Measurements from ENCODE around the gene ZSWIM8. TPM values are rescaled to one million over a fixed set of nuclear protein-coding genes. Genes with fewer than 3 reads are reported as not detected.

ZSWIM8 gene
- total and polyA plus RNA-seq, 2 of the 8 experiments (the other 6 are each of a cell fraction or from before 2014, with no cell fraction given), result 44.7 to 99.7 TPM

- TF ChIP-seq CHD7 (IDR thresholded peaks at IDR 0.05; ENCODE audit: insufficient replicate concordance, low read length) (no peak), BACH1 (IDR thresholded peaks at IDR 0.05; ENCODE audit: low read length) (no peak), JUN (IDR thresholded peaks at IDR 0.05; ENCODE audit: low read depth, low read length) (no peak), NRF1 (IDR thresholded peaks at IDR 0.05; ENCODE audit: low read depth, low read length) (no peak), SRF (IDR thresholded peaks at IDR 0.05; ENCODE audit: low read depth, low read length) (no peak), RBBP5 (IDR thresholded peaks at IDR 0.05; ENCODE audit: borderline replicate concordance, low read depth, low read length) (no peak), CREB1 (IDR thresholded peaks at IDR 0.05) (no peak)
Measured at GRCh38 chr10:73793456-73793855, 8.1 kb downstream of the ZSWIM8 start (continued).
